Esophagus muscularis mucosa (tissue), 3 donors: ENCODE results near the gene KIAA0753.

ENCODE experiments used
- POLR2A ChIP-seq: fragments of 450-650 bp; IDR thresholded peaks from one replicate; pipeline ENCODE4 v1.6.1; 2017; ENCODE audit warnings: antibody characterized with exemption, moderate library complexity, mild to moderate bottlenecking, low read depth
- POLR2AphosphoS5 ChIP-seq, 2 donors: sonication (generic); formaldehyde crosslinking; IDR thresholded peaks; one replicate each; pipeline ENCODE4 v1.6.1; 2017; ENCODE audit warnings: antibody characterized with exemption in 2 of 2
- TF ChIP-seq, protein P1 (sequence below), 3 experiments: fragments of 200-600 bp in 2 of 3; fragments of 450-650 bp in 1 of 3; sonication (generic) in 2 of 3; IDR thresholded peaks; one replicate each; pipeline ENCODE4 v1.5.1; 2017 to 2019; ENCODE audit warnings: antibody characterized with exemption in 3 of 3, mild to moderate bottlenecking in 2 of 3, moderate library complexity in 1 of 3

DNA sequence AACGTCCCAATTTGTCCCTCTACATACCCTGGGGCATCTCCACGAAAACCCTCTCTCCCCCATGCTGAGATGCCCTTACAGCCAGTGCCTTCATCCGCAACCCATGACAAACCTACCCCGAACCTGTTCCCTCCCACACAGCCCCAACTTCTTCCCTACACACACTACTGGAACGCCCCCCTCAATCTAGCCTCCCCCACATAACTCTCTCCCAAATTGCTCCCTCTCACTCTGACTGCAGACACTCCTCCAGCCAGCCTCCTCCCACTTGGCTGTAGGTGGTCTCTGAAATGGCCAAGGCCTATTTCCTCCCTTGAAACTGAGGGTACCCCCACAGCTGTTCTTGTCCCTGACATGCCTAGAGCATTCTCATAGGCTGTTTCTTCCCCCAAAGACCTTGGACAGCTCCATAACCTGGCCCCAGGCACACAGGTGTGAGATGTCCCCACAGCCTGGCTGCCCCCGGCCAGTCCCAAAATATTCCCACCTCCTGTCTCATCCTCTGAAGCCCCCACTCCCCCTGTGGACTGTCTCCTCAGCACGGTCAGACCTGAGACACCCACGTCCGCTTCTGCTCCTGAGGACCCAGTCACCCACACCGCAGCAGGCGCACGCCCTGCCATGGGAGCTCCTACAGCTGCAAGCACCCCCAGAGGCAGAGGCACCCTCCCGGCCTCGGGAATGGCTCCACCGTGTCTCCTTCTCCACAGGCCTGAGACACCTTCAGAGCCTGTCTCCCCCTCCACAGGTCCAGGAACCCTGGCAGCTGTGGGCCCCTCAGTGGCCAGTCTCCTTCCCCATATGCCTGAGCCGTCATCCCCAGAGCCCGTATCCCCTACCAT is 3.7 kb downstream of the KIAA0753 start:
- TF ChIP-seq POLR2A (no peak), POLR2AphosphoS5 (IDR thresholded peaks at IDR 0.05) (no peak)
- TF ChIP-seq, protein P1, sequence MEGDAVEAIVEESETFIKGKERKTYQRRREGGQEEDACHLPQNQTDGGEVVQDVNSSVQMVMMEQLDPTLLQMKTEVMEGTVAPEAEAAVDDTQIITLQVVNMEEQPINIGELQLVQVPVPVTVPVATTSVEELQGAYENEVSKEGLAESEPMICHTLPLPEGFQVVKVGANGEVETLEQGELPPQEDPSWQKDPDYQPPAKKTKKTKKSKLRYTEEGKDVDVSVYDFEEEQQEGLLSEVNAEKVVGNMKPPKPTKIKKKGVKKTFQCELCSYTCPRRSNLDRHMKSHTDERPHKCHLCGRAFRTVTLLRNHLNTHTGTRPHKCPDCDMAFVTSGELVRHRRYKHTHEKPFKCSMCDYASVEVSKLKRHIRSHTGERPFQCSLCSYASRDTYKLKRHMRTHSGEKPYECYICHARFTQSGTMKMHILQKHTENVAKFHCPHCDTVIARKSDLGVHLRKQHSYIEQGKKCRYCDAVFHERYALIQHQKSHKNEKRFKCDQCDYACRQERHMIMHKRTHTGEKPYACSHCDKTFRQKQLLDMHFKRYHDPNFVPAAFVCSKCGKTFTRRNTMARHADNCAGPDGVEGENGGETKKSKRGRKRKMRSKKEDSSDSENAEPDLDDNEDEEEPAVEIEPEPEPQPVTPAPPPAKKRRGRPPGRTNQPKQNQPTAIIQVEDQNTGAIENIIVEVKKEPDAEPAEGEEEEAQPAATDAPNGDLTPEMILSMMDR (IDR thresholded peaks at IDR 0.05): no peak
